Measurements from ENCODE around the gene CNTN4.

DNA sequence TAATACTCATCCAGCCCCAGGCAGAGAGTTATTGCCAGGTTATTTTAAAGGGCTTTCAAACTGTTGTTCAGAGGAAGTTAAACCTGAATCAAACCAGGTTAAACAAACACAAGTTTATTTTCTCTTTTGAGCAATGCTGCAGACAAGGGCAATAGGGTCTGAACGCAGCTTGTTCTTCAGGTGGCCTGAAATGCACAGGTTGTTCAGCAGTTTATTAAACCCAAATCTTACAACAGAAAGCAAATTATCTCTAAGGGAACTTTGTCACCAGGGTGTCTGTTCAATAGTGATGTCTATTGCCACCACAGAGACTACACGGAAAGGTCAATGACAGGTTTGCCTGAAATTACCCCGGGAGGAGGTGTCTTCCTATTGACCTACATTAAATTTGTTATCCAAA, 877.5 kb downstream of the CNTN4 start:
- TF ChIP-seq NR3C1 (CRISPR knock-in tag; conservative IDR thresholded peaks at IDR 0.05; ENCODE audit: low read depth) (no peak), ZNF232 (CRISPR knock-in tag; IDR thresholded peaks at IDR 0.05) (no peak), ETV6 (CRISPR knock-in tag; IDR thresholded peaks at IDR 0.05) (no peak), ZNF121 (CRISPR knock-in tag; IDR thresholded peaks at IDR 0.05) (no peak), ZBTB21 (CRISPR knock-in tag; IDR thresholded peaks at IDR 0.05; ENCODE audit: borderline replicate concordance) (no peak), GTF2I (CRISPR knock-in tag; conservative IDR thresholded peaks at IDR 0.05) (no peak), CDX4 (CRISPR knock-in tag; IDR thresholded peaks at IDR 0.05; ENCODE audit: borderline replicate concordance) (no peak), ELF4 (CRISPR knock-in tag; IDR thresholded peaks at IDR 0.05; ENCODE audit: low read depth) (no peak)
- TF ChIP-seq, protein P1, sequence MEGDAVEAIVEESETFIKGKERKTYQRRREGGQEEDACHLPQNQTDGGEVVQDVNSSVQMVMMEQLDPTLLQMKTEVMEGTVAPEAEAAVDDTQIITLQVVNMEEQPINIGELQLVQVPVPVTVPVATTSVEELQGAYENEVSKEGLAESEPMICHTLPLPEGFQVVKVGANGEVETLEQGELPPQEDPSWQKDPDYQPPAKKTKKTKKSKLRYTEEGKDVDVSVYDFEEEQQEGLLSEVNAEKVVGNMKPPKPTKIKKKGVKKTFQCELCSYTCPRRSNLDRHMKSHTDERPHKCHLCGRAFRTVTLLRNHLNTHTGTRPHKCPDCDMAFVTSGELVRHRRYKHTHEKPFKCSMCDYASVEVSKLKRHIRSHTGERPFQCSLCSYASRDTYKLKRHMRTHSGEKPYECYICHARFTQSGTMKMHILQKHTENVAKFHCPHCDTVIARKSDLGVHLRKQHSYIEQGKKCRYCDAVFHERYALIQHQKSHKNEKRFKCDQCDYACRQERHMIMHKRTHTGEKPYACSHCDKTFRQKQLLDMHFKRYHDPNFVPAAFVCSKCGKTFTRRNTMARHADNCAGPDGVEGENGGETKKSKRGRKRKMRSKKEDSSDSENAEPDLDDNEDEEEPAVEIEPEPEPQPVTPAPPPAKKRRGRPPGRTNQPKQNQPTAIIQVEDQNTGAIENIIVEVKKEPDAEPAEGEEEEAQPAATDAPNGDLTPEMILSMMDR (IDR thresholded peaks at IDR 0.05): no peak
- TF ChIP-seq, protein P2, sequence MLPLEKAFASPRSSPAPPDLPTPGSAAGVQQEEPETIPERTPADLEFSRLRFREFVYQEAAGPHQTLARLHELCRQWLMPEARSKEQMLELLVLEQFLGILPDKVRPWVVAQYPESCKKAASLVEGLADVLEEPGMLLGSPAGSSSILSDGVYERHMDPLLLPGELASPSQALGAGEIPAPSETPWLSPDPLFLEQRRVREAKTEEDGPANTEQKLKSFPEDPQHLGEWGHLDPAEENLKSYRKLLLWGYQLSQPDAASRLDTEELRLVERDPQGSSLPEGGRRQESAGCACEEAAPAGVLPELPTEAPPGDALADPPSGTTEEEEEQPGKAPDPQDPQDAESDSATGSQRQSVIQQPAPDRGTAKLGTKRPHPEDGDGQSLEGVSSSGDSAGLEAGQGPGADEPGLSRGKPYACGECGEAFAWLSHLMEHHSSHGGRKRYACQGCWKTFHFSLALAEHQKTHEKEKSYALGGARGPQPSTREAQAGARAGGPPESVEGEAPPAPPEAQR (CRISPR knock-in tag; IDR thresholded peaks at IDR 0.05): no peak
